Activated CD8-positive, alpha-beta memory T cell treated with anti-CD3 and anti-CD28 coated beads for 36 hours (primary cell): ENCODE measurements around the gene C16orf92. TPM values are rescaled to one million over a fixed set of nuclear protein-coding genes. Genes with fewer than 3 reads are reported as not detected.

Experiments
- CTCF ChIA-PET: fragments of 350-600 bp; sonication (Branson Sonifier 250); formaldehyde crosslinking; loops from one replicate; lab custom pipeline; 2021; ENCODE audit warnings: antibody characterized with exemption; lab: Charles Lee
- POLR2A ChIA-PET: fragments of 350-600 bp; sonication (Branson Sonifier 250); formaldehyde crosslinking; loops from one replicate; lab custom pipeline; 2021; ENCODE audit warnings: antibody characterized with exemption; lab: Charles Lee
- total RNA-seq, 2 experiments: library from RNA; stranded (reverse); gene quantifications; one replicate each; pipeline ENCODE4 v1.2.3, GENCODE V29; 2021

Gene C16orf92
- total RNA-seq, 2 experiments from 2014 or later: not detected

GRCh38 chr16:29986931-29987330 lies 36.1 kb upstream of the C16orf92 start:
- POLR2A ChIA-PET: no interaction called here
- CTCF ChIA-PET: no interaction called here

GRCh38 chr16:29987371-29988085 lies 35.5 kb upstream of the C16orf92 start:
- CTCF ChIA-PET: interaction anchor here (0.6 kb wide), 1 partner anchor 43 kb away, joined by 5 read pairs; the partner anchor contains the start of gene TLCD3B
- POLR2A ChIA-PET: no interaction called here

- ChIA-PET POLR2A (no interaction called here), CTCF (no interaction called here)
These were observed 34.5 kb upstream of the C16orf92 start for GRCh38 chr16:29988346-29989075.

- ChIA-PET CTCF (interaction anchor here (1.0 kb wide), 1 partner anchor 143 kb away, joined by 3 read pairs; no protein-coding TSS in a partner anchor), POLR2A (no interaction called here)
These were observed 33.7 kb upstream of the C16orf92 start for GRCh38 chr16:29989111-29989858.

GRCh38 chr16:29990034-29990433 lies 33.0 kb upstream of the C16orf92 start:
- ChIA-PET POLR2A (no interaction called here), CTCF (interaction anchor here (1.0 kb wide), 1 partner anchor 144 kb away, joined by 3 read pairs; no protein-coding TSS in a partner anchor)

GRCh38 chr16:29990883-29991570 lies 32.0 kb upstream of the C16orf92 start:
- POLR2A ChIA-PET: no interaction called here
- CTCF ChIA-PET: no interaction called here

GRCh38 chr16:29991571-29991904 lies 31.5 kb upstream of the C16orf92 start:
- ChIA-PET CTCF (no interaction called here), POLR2A (no interaction called here)

- POLR2A ChIA-PET: interaction anchor here (0.6 to 1.4 kb wide), 2 partner anchors 66 to 165 kb away, joined by 4 read pairs; partner anchors contain the start of gene KCTD13
- CTCF ChIA-PET: interaction anchor here (1.8 kb wide), 1 partner anchor 39 kb away, joined by 5 read pairs; the partner anchor contains the start of gene TLCD3B
These were observed 30.5 kb upstream of the C16orf92 start for GRCh38 chr16:29992344-29992967.

- ChIA-PET CTCF (interaction anchor here (0.7 to 1.8 kb wide), 4 partner anchors 11 to 101 kb away, joined by 3 to 5 read pairs (median 3); partner anchors contain the start of genes KCTD13 and TLCD3B), POLR2A (interaction anchor here (1.2 to 1.4 kb wide), 2 partner anchors 18 to 67 kb away, joined by 3 to 4 read pairs; partner anchors contain the start of gene KCTD13)
These were observed 29.7 kb upstream of the C16orf92 start for GRCh38 chr16:29993191-29993902.

- ChIA-PET POLR2A (interaction anchor here (1.2 to 2.1 kb wide), 4 partner anchors 18 to 68 kb away, joined by 3 to 10 read pairs (median 6); partner anchors contain the start of genes KCTD13 and TAOK2), CTCF (interaction anchor here (0.7 to 1.8 kb wide), 4 partner anchors 12 to 100 kb away, joined by 3 to 5 read pairs (median 3); partner anchors contain the start of genes KCTD13 and TLCD3B)
These were observed 28.9 kb upstream of the C16orf92 start for GRCh38 chr16:29993903-29994599.

GRCh38 chr16:29994600-29995323 lies 28.2 kb upstream of the C16orf92 start:
- ChIA-PET CTCF (interaction anchor here (1.1 to 1.7 kb wide), 2 partner anchors 69 to 205 kb away, joined by 3 to 5 read pairs; partner anchors contain the start of gene KCTD13), POLR2A (interaction anchor here (1.2 to 2.1 kb wide), 3 partner anchors 19 to 68 kb away, joined by 3 to 10 read pairs (median 8); partner anchors contain the start of genes KCTD13 and TAOK2)

GRCh38 chr16:29995324-29995910 lies 27.6 kb upstream of the C16orf92 start, which contains the start of gene HIRIP3:
Gene HIRIP3 (minus strand): TSS chr16:29995617. CDS start chr16:29995605, 12 bp downstream.
- ChIA-PET POLR2A (interaction anchor here (1.1 to 2.1 kb wide), 3 partner anchors 22 to 187 kb away, joined by 4 to 10 read pairs (median 8); partner anchors contain the start of genes KCTD13 and TAOK2), CTCF (interaction anchor here (1.0 to 2.9 kb wide), 4 partner anchors 11 to 293 kb away, joined by 4 to 10 read pairs (median 6); no protein-coding TSS in a partner anchor)

- ChIA-PET POLR2A (interaction anchor here (1.1 to 2.1 kb wide), 3 partner anchors 23 to 188 kb away, joined by 4 to 10 read pairs (median 8); partner anchors contain the start of genes KCTD13 and TAOK2), CTCF (interaction anchor here (0.7 to 2.9 kb wide), 8 partner anchors 10 to 294 kb away, joined by 3 to 10 read pairs (median 4); no protein-coding TSS in a partner anchor)
These were observed 26.9 kb upstream of the C16orf92 start, which contains the start of gene INO80E for GRCh38 chr16:29995911-29996765. Gene INO80E (plus strand): TSS chr16:29996241. CDS start chr16:29996311, 70 bp downstream.

GRCh38 chr16:29996766-29997250 lies 26.2 kb upstream of the C16orf92 start:
- CTCF ChIA-PET: interaction anchor here (0.7 to 2.9 kb wide), 8 partner anchors 10 to 294 kb away, joined by 3 to 10 read pairs (median 3); partner anchors contain the start of gene C16orf92
- POLR2A ChIA-PET: interaction anchor here (0.8 kb wide), 1 partner anchor 139 kb away, joined by 4 read pairs; no protein-coding TSS in a partner anchor
